UCSD-AML1 (cell line): ENCODE results near the gene GABRG3.

Experiments
- DNase-seq: peaks from one replicate; lab custom pipeline; 2025; ENCODE audit not compliant: unreplicated experiment; lab: John Stamatoyannopoulos, UW

Gene GABRG3

DNA sequence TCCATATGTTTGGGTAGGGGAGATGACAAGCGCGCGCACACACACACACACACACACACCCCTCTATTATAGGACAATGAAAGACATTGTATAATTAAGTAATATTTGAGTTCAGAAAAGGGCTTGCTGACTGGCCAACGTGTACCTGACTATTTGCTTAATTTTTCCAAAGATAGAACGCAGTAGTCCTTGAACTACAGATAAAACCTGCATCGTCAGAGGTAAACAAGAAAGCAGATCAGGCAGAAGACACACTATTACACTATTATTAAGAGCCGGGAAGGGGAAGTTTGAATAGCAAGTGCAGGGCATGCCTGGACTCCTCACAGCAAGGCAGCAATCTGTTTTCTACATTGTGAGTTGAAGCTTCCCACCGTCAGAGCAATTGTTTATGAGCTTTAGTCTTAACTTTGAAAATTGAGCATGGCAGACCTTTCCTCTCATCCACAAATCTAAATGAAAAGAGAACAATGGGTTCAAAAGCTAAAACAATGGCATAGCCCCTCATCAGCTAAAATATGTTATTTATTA lies 427.7 kb downstream of the GABRG3 start:
- no peak for DNase-seq

- DNase-seq, result no peak
These were observed 428.3 kb downstream of the GABRG3 start for GRCh38 chr15:27399241-27399640.

DNA sequence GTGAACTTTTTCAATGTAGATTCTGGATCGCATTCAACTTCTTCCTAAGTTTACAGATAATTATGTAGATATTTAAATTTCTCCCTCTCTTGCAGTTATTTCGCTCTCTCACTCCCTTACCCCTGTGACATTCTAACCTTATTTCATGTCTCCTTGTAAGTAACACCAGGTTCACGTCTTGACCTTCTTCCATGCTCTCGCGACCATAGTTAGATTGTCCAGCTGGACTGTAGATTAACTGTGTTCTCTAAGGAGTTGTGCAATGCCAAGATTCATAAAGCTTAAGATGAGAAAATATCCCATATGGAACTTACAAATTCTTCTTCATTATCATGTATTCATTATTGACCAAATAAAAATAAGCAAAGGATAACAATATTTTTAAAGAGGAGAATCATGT lies 430.5 kb downstream of the GABRG3 start:
- DNase-seq, result no peak

GRCh38 chr15:27408428-27408827 lies 437.4 kb downstream of the GABRG3 start:
- DNase-seq, result no peak

- no peak for DNase-seq
These were observed 440.1 kb downstream of the GABRG3 start for GRCh38 chr15:27410996-27411605.

DNA sequence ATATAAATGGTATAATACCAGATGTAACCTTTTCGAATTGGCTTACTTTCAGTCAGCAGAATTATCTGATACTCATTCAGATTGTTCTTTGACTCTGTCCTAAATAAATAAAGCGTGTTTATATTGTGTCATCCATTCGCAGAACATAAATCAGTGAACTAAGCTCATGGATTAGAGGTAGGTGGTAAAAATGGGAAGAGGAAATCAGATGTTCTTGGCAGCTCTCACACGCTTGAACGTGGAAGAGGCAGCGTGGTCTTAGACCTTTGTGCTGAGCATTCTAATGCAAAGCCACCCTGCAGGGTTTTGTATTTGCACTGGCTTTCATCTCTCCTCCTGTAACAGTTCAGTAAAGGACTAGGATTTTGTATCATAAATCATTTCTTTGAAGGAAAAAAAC lies 441.4 kb downstream of the GABRG3 start:
- DNase-seq, result no peak

DNA sequence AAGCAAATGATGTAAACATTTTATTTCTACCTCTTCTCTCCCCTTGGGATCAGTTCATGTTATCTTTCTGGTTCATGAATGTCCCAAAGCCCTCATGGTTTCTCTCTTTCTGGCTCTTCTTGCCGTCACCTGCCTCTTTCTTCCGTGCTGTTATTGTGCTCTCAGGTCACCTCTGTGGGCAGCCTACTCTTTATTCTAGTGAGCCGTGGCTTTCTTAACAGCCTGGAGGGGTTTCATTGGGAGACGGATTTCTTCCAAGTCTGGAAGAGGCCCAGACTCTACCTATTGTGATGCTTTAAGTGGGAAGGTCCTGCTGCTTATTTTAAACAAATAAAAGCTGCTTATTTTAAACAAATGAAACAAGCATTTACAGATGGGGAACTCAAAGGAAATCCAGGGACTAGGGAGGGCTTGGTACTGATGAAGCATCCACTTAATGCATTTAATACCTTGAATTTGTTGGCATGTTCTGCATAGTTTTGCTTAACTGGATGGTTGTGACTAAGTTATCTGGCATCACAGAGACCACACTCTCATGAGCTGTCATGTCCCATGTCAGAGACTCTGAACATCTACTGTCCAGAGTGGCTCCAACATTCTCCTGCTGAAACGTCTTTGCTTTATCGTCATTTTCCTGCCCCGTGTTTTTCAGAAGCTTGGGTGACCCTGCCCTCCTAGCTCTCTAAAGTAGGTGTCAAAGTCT lies 443.3 kb downstream of the GABRG3 start:
- DNase-seq, result no peak

DNA sequence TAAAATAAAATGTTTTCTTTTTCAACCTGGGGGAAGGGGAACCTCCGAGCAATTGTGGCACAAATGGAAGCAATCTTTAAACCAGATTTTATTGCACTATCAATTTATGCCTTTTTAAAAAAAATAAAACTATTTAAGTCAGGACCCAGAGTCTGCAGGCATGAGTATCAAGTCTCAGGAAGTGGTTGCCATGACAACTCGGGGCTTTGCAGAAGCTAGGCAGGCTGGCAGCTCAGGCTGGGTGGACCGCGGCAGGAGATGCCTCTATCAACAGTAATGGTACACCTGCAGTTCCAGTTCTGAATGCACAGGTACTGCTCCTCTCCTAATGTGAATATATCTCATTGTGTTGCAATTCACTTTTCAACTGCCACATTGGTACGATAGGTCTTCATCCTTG lies 447.7 kb downstream of the GABRG3 start:
- no peak for DNase-seq

- no peak for DNase-seq
These were observed 452.0 kb downstream of the GABRG3 start for GRCh38 chr15:27422997-27423396.

DNA sequence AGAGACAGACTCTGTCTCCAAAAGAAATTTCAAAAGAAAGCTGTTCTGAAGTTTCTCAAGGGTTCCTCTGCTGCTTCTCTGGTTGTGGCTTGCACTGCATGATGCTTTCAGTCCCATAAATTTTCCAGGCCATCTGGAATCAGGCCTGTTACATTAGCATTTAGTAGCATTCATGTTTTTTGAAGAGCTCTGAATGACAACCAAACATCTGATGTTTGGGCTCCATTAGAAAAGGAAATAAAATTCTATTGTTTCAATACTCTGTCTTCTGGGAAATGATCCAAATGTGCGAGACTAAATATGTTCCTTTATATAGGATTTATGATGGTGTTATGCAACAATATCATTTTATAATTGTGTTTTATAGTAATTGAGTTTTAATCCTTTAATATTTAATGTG lies 455.8 kb downstream of the GABRG3 start:
- DNase-seq, result no peak

DNA sequence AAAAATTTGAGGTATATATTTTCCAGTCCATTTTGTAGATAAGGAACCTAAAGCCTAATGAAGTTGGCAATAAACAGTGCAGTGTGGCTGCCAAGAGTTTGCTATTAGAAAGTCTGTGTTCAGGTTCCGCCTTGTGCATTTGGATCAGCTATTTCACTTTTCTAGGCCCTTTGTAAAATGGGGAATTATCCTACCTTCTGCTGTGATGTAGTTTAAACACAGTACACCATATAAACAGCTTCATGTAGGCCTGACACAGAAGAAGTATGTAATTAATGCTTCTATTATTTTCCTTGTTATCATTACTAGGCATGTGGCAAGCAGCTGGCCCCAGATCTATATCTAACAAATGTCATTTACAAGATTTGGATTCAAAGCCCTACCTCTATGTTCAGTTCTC lies 456.3 kb downstream of the GABRG3 start:
- no peak for DNase-seq

- DNase-seq, result no peak
These were observed 457.2 kb downstream of the GABRG3 start for GRCh38 chr15:27428151-27428550.

DNA sequence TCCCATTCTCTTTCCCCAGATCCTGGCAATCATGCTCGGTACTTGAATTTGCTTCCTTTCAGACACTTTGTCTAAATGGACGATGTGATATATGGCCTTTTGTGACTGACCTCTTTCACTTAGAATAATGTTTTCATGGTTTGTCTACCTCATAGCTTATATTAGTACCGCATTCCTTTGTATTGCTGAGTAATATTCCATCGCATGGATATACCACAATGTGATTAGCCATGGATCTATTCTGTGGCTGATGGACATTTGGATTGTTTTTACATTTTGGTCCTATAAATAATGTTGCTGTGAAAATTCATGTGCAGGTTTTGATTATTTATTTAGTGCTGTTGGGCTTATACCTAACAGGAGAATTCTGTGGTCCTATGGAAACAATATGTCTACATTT lies 458.6 kb downstream of the GABRG3 start:
- no peak for DNase-seq

GRCh38 chr15:27433604-27434003 lies 462.6 kb downstream of the GABRG3 start:
- DNase-seq, result no peak

DNA sequence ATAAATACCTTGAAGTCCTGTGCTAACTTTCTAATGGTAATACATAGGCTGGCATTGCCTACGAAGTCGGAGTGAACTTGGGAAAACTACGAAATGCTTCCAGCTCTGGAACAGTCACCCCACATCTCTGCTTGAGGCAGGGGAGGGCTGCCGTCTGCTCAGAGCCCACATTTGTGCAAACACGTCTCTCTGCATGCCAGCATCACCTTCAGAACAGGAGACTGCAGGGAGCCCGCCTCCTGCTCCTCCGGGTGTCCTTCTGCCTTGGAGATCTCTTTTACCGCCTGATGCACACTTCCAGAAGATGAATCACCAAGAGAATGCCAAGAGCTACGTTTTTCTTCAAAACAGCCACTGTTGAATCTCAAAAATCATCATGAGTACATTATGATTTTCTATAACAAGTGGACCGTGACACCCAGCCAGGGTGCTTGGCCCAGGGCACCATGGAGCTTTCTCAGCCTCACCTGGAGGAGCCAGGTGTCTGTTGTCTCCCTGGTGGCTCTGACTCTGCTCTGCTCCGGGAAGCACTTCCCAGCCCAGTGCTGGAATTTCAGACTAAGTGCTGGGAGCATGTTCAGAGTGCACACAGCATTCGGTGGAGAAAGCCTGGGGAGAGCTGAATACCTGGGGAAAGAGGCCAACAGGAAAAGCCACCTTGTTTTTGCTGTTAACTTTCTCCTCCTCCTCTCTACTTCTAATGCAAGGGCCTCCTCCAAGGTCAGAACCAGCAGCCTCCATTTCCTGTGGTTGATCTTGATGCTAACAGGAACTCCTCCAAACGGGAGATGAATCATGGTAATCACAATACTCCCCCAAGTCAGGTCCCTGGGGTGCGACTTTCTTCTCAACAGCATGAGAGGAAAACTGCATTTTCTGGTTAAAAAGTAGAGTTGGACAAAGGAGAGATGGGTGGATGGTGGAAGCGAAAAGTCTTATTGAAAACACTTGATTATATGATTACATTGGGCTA lies 467.7 kb downstream of the GABRG3 start:
- DNase-seq, result no peak

- no peak for DNase-seq
These were observed 470.1 kb downstream of the GABRG3 start for GRCh38 chr15:27441120-27441519.

DNA sequence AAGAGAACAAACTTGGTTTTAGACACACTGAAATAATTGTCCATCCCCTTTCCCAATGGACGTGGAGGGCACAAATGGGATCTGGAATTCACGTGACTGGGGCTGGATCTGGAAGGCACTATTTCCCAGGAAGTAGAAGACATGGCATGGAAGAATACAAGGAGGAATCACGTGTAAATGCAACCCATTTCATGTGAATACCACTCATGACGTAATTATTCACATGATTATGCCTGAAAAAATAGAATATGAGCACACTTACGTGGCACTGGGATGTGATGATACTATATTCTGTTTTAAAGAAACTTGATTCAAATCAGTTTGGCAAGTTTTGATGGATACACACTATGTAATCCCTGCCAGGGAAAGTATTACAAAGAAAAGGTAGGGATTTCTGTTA lies 477.3 kb downstream of the GABRG3 start:
- DNase-seq, result no peak

DNA sequence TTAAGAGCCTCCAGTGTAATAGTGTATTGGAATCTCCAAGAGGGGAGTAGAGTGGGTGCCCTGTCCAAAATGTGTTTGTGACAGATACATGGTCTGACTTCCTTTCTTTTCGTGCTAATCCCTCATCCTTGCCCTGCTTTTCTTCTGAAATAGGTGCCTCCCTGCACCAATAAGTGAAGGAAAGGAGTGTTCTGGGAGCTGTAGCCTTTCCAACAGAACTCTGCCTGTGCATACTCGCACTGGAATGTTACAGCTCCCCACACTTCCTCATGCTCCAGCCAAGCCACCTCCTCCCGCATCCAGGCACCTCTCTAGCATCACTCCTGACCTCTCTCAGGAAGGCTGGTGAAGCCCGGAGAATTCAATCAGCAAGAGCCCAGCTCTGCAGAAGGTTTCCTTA lies 478.0 kb downstream of the GABRG3 start:
- DNase-seq, result no peak

DNA sequence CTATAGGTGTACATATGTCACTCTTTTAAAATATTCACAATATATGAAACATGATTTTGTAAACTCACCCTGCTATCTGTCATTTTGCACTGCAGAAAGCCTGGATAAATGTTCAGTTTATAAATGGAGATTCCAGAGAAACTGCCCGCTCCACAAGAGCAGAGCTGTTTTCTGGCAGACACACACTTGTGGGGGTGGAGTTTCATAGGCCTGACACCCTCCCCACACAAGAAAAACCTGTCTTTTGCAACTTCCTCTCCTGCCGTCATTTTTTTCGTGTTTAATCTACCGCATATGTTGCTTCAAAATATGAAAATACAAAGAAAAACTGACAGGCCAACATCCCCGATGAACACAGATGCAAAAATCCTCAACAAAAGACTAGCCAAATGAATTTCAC lies 479.0 kb downstream of the GABRG3 start:
- no peak for DNase-seq

GRCh38 chr15:27454281-27455075 lies 483.5 kb downstream of the GABRG3 start:
- DNase-seq, result no peak

GRCh38 chr15:27456807-27457206 lies 485.8 kb downstream of the GABRG3 start:
- no peak for DNase-seq
